Sigmoid colon (tissue), 7 donors: Measurements from ENCODE around the gene TSHB. TPM values are rescaled to one million over a fixed set of nuclear protein-coding genes. Genes with fewer than 3 reads are reported as not detected.
A peak's percentile ranks its signal among the peaks of the same experiment; 100 is the strongest.

Source experiments
- DNase-seq: peaks from one replicate; pipeline ENCODE4 v3.0.0-alpha.2; 2019
- H3K27ac ChIP-seq, 4 donors: fragments of 200-600 bp; sonication (generic); one replicate each; pipeline ENCODE4 v1.5.1; 2016 to 2019; ENCODE audit warnings: mild to moderate bottlenecking in 1 of 4
- H3K27me3 ChIP-seq, 3 donors: fragments of 200-600 bp; sonication (generic); one replicate each; pipeline ENCODE4 v1.5.1; 2019; ENCODE audit warnings: mild to moderate bottlenecking in 1 of 3
- H3K36me3 ChIP-seq, 4 donors: fragments of 200-600 bp; sonication (generic); one replicate each; pipeline ENCODE4 v1.5.1; 2016 to 2019
- H3K4me1 ChIP-seq, 4 donors: fragments of 200-600 bp; sonication (generic); one replicate each; pipeline ENCODE4 v1.5.1; 2017 to 2019
- H3K4me3 ChIP-seq, 4 donors: fragments of 200-600 bp; sonication (generic); one replicate each; pipeline ENCODE4 v1.5.1; 2017 to 2019; ENCODE audit warnings: mild to moderate bottlenecking in 2 of 4, moderate library complexity in 1 of 4
- H3K9me3 ChIP-seq, 4 donors: fragments of 200-600 bp in 3 of 4; sonication (generic) in 3 of 4; one replicate each; pipeline versions ENCODE4 v1.5.1 to v1.6.1; 2013 to 2019
- EP300 ChIP-seq, 4 donors: sonication (generic); formaldehyde crosslinking; IDR thresholded peaks; one replicate each; pipeline ENCODE4 v1.6.1; 2017; ENCODE audit warnings: antibody characterized with exemption in 4 of 4
- POLR2A ChIP-seq, 2 donors: fragments of 450-650 bp; IDR thresholded peaks; one replicate each; pipeline ENCODE4 v1.6.1; 2016; ENCODE audit warnings: antibody characterized with exemption in 2 of 2, mild to moderate bottlenecking in 2 of 2, moderate library complexity in 2 of 2
- POLR2AphosphoS5 ChIP-seq, 4 donors: sonication (generic); formaldehyde crosslinking; IDR thresholded peaks; one replicate each; pipeline ENCODE4 v1.6.1; 2017; ENCODE audit warnings: antibody characterized with exemption in 4 of 4
- WGBS, 2 donors: extraction: QIAGEN DNeasy Blood & Tissue Kit; methylation state at CpG; one replicate each; pipeline ENCODE4 v1.1.7; 2013; 5-methylcytosine and 5-hydroxymethylcytosine counted together
- intact Hi-C: fragments of 100-400 bp; cut with DNase I; formaldehyde crosslinking; loops from one replicate; pipeline ENCODE4 v1.15.1; 2023
- polyA plus RNA-seq, 3 donors: library from polyadenylated mRNA; stranded (reverse); fragments of 200-250 nt; gene quantifications; one replicate each; pipeline ENCODE4 v1.2.3, GENCODE V29; 2013
- total RNA-seq, 4 donors: library from RNA; depleted of rRNA; stranded (reverse); fragments of >200 nt; gene quantifications; one replicate each; pipeline ENCODE4 v1.1.0, GENCODE V29; 2016
- TF ChIP-seq, protein P1 (sequence below), 4 experiments: fragments of 450-650 bp in 3 of 4; fragments of 200-600 bp in 1 of 4; IDR thresholded peaks; one replicate each; pipeline ENCODE4 v1.5.1; 2016 to 2019; ENCODE audit warnings: antibody characterized with exemption in 4 of 4, mild to moderate bottlenecking in 3 of 4, moderate library complexity in 2 of 4
- donor health status: healthy with polysubstance abuse.
- donor health status: Bipolar disorder and iron deficiency.
- donor health status: healthy.

TSHB gene
- total and polyA plus RNA-seq, 7 donors: not detected

DNA sequence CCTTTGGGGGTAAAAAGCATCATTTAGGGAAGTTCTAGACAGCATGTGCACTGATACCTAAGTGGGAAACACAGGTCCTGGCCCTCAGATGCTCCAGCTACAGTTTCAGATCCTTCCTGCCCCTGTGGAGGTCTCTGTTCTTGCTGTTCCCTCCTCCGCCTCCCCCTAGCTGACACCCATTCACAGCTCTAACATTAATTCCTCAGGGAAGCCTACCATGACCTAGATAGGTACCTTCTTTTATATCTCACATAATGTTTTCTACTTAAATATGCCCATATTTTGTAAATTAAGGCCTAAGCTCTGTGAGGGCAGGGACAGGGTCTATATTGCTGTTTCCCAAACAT is 48.3 kb downstream of the TSHB start:
- TF ChIP-seq POLR2AphosphoS5 (IDR thresholded peaks at IDR 0.05): no peak
- TF ChIP-seq, protein P1, sequence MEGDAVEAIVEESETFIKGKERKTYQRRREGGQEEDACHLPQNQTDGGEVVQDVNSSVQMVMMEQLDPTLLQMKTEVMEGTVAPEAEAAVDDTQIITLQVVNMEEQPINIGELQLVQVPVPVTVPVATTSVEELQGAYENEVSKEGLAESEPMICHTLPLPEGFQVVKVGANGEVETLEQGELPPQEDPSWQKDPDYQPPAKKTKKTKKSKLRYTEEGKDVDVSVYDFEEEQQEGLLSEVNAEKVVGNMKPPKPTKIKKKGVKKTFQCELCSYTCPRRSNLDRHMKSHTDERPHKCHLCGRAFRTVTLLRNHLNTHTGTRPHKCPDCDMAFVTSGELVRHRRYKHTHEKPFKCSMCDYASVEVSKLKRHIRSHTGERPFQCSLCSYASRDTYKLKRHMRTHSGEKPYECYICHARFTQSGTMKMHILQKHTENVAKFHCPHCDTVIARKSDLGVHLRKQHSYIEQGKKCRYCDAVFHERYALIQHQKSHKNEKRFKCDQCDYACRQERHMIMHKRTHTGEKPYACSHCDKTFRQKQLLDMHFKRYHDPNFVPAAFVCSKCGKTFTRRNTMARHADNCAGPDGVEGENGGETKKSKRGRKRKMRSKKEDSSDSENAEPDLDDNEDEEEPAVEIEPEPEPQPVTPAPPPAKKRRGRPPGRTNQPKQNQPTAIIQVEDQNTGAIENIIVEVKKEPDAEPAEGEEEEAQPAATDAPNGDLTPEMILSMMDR (IDR thresholded peaks at IDR 0.05): no peak
- no peak for TF ChIP-seq POLR2A (IDR thresholded peaks at IDR 0.05)
- no peak for TF ChIP-seq EP300 (IDR thresholded peaks at IDR 0.05)
- Histone ChIP-seq H3K36me3 (peaks cover 0 to 7% (median 0%) of the 10 kb centered on the region in 4 donors), H3K27ac (peak overlapping the region in 3 of 4 donors; percentile 6 to 87 (median 12)), H3K9me3 (no peaks in the 10 kb centered on the region), H3K4me1 (peaks cover 0 to 79% (median 59%) of the 10 kb centered on the region in 4 donors), H3K4me3 (no peak overlapping the region), H3K27me3 (no peaks in the 10 kb centered on the region)
- DNase-seq: no peak
- intact Hi-C loops: no loop called here
- 94 to 96% methylated on average over 1 of the region's 1 CpG for WGBS, 2 donors

DNA sequence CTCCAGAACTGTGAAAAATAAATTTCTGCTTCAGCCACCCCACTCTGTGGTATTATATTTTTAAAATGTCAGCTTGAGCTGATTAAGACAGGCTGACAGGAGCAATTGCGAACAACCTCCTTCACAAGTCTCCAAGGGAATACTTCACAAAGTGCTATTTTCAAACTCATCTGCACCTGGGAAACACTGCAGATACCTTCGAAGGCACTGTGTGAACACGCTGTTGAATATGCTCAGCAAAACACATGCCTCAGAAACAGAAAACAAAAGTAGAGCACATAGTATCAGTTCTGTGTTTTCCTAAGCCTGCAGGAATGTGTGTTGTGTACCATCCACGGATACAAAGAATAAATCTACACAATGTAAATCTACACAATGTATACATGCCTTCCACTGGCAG is 49.1 kb downstream of the TSHB start:
- H3K4me3 ChIP-seq: no peak overlapping the region
- no peak for DNase-seq
- no peaks in the 10 kb centered on the region for H3K9me3 ChIP-seq
- peaks cover 0 to 7% (median 0%) of the 10 kb centered on the region in 4 donors for H3K36me3 ChIP-seq
- intact Hi-C loops: no loop called here
- peaks cover 0 to 79% (median 58%) of the 10 kb centered on the region in 4 donors for H3K4me1 ChIP-seq
- H3K27me3 ChIP-seq: no peaks in the 10 kb centered on the region
- no peak for TF ChIP-seq POLR2A (IDR thresholded peaks at IDR 0.05)
- TF ChIP-seq, protein P1 (IDR thresholded peaks at IDR 0.05): no peak
- no peak for TF ChIP-seq EP300 (IDR thresholded peaks at IDR 0.05)
- no peak for TF ChIP-seq POLR2AphosphoS5 (IDR thresholded peaks at IDR 0.05)
- no peak overlapping the region for H3K27ac ChIP-seq
- 87 to 92% methylated on average over 4 of the region's 4 CpGs for whole genome bisulfite sequencing, 2 donors

DNA sequence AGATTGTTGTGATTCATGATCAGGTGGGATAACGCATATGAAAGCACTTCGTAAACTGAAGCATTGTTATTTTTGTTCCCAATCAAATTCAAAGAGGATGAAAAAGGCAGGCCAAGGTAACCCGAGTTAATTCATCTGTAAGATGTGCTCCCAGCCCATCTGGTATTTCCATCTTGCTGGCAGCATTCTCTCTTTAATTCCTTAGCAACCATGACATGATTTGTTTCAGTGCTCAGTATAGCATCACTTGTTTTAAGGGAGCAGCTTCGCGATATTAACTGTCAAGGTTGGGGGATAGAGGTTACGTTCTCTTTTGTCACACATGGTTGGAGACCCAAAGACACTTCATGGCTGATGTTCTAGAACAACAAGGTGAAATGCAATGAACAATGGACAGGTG is 53.3 kb downstream of the TSHB start:
- no peaks in the 10 kb centered on the region for H3K27me3 ChIP-seq
- H3K4me1 ChIP-seq: peaks cover 0 to 77% (median 60%) of the 10 kb centered on the region in 4 donors
- intact Hi-C loops: no loop called here
- peak overlapping the region; percentile 94 to 98 (median 97) for H3K27ac ChIP-seq
- DNase-seq: no peak
- H3K4me3 ChIP-seq: no peak overlapping the region
- no peaks in the 10 kb centered on the region for H3K9me3 ChIP-seq
- 77 to 82% methylated on average over 6 of the region's 6 CpGs for WGBS, 2 donors
- TF ChIP-seq EP300 (IDR thresholded peaks at IDR 0.05) (no peak), POLR2A (IDR thresholded peaks at IDR 0.05) (no peak), POLR2AphosphoS5 (IDR thresholded peaks at IDR 0.05) (no peak)
- TF ChIP-seq, protein P1 (IDR thresholded peaks at IDR 0.05): no peak
- peaks cover 0 to 7% (median 0%) of the 10 kb centered on the region in 4 donors for H3K36me3 ChIP-seq

Other genes starting within 250 kb of the TSHB start
- gene SIKE1, start 249.1 kb upstream of the TSHB start, total RNA-seq: 10 to 100 TPM; 20.0 to 36.0 (median 26.4) TPM
- 10 to 100 TPM; 10.2 to 22.2 (median 19.3) TPM for gene SIKE1, start 249.1 kb upstream of the TSHB start, polyA plus RNA-seq
- not detected for gene SYCP1, start 175.0 kb upstream of the TSHB start, total RNA-seq
- gene SYCP1, start 175.0 kb upstream of the TSHB start, polyA plus RNA-seq: not detected
- 100 to 1,000 TPM in 2 of 4 donors, 10 to 100 TPM in 2; 61.5 to 122 (median 94.7) TPM for gene TSPAN2, start 59.7 kb downstream of the TSHB start, total RNA-seq
- gene TSPAN2, start 59.7 kb downstream of the TSHB start, polyA plus RNA-seq: 1 to 10 TPM in 2 of 3 donors, under 1 TPM in 1; 0.46 to 5.5 (median 1.8) TPM